Hair follicular keratinocyte (primary cell): Measurements from ENCODE around the gene LSM5. TPM values are rescaled to one million over a fixed set of nuclear protein-coding genes. Genes with fewer than 3 reads are reported as not detected.

ENCODE experiments used
- total RNA-seq: library from RNA; depleted of rRNA; stranded (reverse); fragments of >200 nt; gene quantifications from 2 replicates; pipeline ENCODE4 v1.2.3, GENCODE V29; 2015

The LSM5 gene
- 18.7 and 32.6 TPM in 2 replicates for total RNA-seq

DNA sequence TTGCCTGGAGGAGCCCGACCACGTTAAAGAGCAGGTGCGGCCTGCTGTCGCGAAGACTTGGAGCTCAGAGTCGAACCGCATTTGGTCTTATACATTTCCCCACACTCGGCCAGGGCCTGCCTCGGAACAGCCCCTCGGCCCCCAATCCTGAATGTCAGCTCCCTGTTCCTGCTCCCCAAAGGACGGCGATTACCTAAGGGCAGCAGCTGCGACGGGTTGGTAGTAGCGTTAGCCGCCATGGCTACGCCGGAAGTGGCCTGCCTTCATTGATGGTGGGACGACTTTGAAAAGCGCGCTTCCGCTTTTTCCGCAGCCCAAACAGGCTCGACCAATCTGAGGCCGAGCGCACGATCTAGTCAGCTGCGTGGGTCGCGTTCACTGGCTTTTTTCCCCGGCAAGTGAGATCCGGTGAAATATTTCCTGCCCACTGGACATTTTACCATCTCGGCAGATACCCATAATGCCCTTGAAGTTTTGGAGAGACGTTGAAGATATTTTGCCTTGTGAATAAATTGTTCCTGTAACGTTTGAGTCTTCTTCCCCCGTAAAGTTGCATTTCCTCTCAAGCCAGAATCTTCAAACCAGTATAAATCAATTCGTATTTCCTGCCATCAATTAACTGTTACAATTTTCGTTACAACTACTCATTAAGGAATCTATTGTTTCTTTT lies at the start of gene LSM5:
LSM5 (minus strand) TSS at position 254 of the 670 bp plus-strand sequence; CDS start at position 239, 15 bp downstream.

GRCh38 chr7:32495298-32496051 lies 5.3 kb upstream of the LSM5 start, which contains the start of gene AVL9:
Gene AVL9, plus strand, starts transcription at chr7:32495489. Its CDS starts 221 bp downstream, at chr7:32495710.

Other genes starting within 250 kb of the LSM5 start
- 18.0 and 18.5 TPM in 2 replicates for gene AVL9, start 5.1 kb upstream of the LSM5 start, total RNA-seq